Body of pancreas (tissue), 4 donors: ENCODE results near the gene SNRPA1. TPM values are rescaled to one million over a fixed set of nuclear protein-coding genes. Genes with fewer than 3 reads are reported as not detected.

Experiments
- ATAC-seq: fragments of 150-250 bp; one replicate; pipeline ENCODE4 v1.9.1; 2016
- DNase-seq, 4 donors: peaks; one replicate each; pipeline ENCODE4 v3.0.0-alpha.2; 2019
- H3K27ac ChIP-seq, 4 donors: fragments of 200-600 bp; sonication (generic); 1 replicate in 3 of 4; 2 replicates in 1 of 4; pipeline versions ENCODE4 v1.5.1 to v1.6.1; 2016 to 2019; ENCODE audit warnings: mild to moderate bottlenecking in 1 of 4, mixed read lengths in 1 of 4, moderate library complexity in 1 of 4
- H3K27me3 ChIP-seq, 2 donors: fragments of 200-600 bp; sonication (generic); one replicate each; pipeline ENCODE4 v1.6.0; 2016; ENCODE audit warnings: mild to moderate bottlenecking in 1 of 2
- H3K36me3 ChIP-seq, 2 donors: fragments of 200-600 bp; sonication (generic); replicated peaks in 1 of 2; 2 replicates each; pipeline ENCODE4 v1.5.1; 2016; ENCODE audit warnings: low read depth in 2 of 2; ENCODE audit not compliant: insufficient read depth in 1 of 2
- H3K4me1 ChIP-seq: fragments of 200-600 bp; sonication (generic); one replicate; pipeline ENCODE4 v1.6.0; 2016
- H3K4me3 ChIP-seq, 2 donors: fragments of 200-600 bp; sonication (generic); 1 replicate in 1 of 2; 2 replicates in 1 of 2; pipeline ENCODE4 v1.5.1; 2016 to 2019
- H3K9me3 ChIP-seq, 3 donors: fragments of 200-600 bp; sonication (generic); 1 replicate in 2 of 3; 2 replicates in 1 of 3; pipeline ENCODE4 v1.5.1; 2016
- CTCF ChIP-seq, 7 experiments: fragments of 450-650 bp in 4 of 7; fragments of 200-600 bp in 3 of 7; sonication (generic) in 3 of 7; IDR thresholded peaks; one replicate each; pipeline ENCODE4 v1.5.1; 2016 to 2019; ENCODE audit warnings: antibody characterized with exemption in 7 of 7
- POLR2A ChIP-seq, 3 donors: fragments of 450-650 bp; IDR thresholded peaks; one replicate each; pipeline ENCODE4 v1.6.1; 2016; ENCODE audit warnings: antibody characterized with exemption in 3 of 3, mild to moderate bottlenecking in 2 of 3
- WGBS, 2 donors: methylation state at CpG; one replicate each; pipeline ENCODE4 v1.1.5; 2017; 5-methylcytosine and 5-hydroxymethylcytosine counted together
- intact Hi-C: fragments of 100-400 bp; cut with DNase I; formaldehyde crosslinking; loops from one replicate; pipeline ENCODE4 v1.15.1; 2023
- total RNA-seq, 2 donors: library from RNA; depleted of rRNA; stranded (reverse); fragments of >200 nt; gene quantifications; one replicate each; pipeline ENCODE4 v1.1.0, GENCODE V29; 2016

SNRPA1 gene
- total RNA-seq, 2 donors from 2014 or later: 26.2 to 29.7 TPM

GRCh38 chr15:101320501-101321052 is 25.5 kb upstream of the SNRPA1 start:
- Histone ChIP-seq H3K27ac (no peak overlapping the region), H3K27me3 (no peaks in the 10 kb centered on the region), H3K4me3 (no peak overlapping the region), H3K9me3 (no peaks in the 10 kb centered on the region), H3K36me3 (no peaks in the 10 kb centered on the region), H3K4me1 (no peaks in the 10 kb centered on the region)
- peak in 1 of 3 donors; percentile 14 for TF ChIP-seq POLR2A (IDR thresholded peaks at IDR 0.05)
- peak in 2 of 7 experiments; percentile 9 to 20 for TF ChIP-seq CTCF (IDR thresholded peaks at IDR 0.05)
- DNase-seq: peak in 2 of 4 donors; percentile 10 to 55
- intact Hi-C loops: no loop called here
- no peak for ATAC-seq
- 59 to 70% methylated on average over 21 of the region's 21 CpGs for whole genome bisulfite sequencing, 2 donors

GRCh38 chr15:101318839-101319238 is 23.8 kb upstream of the SNRPA1 start:
- Histone ChIP-seq H3K9me3 (no peaks in the 10 kb centered on the region), H3K4me3 (no peak overlapping the region), H3K4me1 (no peaks in the 10 kb centered on the region), H3K27ac (no peak overlapping the region), H3K36me3 (no peaks in the 10 kb centered on the region), H3K27me3 (no peaks in the 10 kb centered on the region)
- intact Hi-C loops: no loop called here
- no peak for ATAC-seq
- 67% methylated on average over 7 of the region's 7 CpGs for WGBS, 2 donors
- DNase-seq: no peak
- no peak for TF ChIP-seq CTCF (IDR thresholded peaks at IDR 0.05)
- no peak for TF ChIP-seq POLR2A (IDR thresholded peaks at IDR 0.05)

- intact Hi-C loops: no loop called here
- no peaks in the 10 kb centered on the region for H3K27me3 ChIP-seq
- H3K4me1 ChIP-seq: no peaks in the 10 kb centered on the region
- ATAC-seq (no peak), DNase-seq (peak in 1 of 4 donors; percentile 4)
- H3K27ac ChIP-seq: no peak overlapping the region
- no peaks in the 10 kb centered on the region for H3K9me3 ChIP-seq
- no peak overlapping the region for H3K4me3 ChIP-seq
- no peaks in the 10 kb centered on the region for H3K36me3 ChIP-seq
- WGBS, 2 donors: 85 to 87% methylated on average over 20 of the region's 20 CpGs
- TF ChIP-seq CTCF (IDR thresholded peaks at IDR 0.05): no peak
Observed at GRCh38 chr15:101318147-101318819, 23.2 kb upstream of the SNRPA1 start.

- Histone ChIP-seq H3K4me3 (no peak overlapping the region), H3K9me3 (no peaks in the 10 kb centered on the region), H3K36me3 (no peaks in the 10 kb centered on the region), H3K27me3 (no peaks in the 10 kb centered on the region), H3K4me1 (no peaks in the 10 kb centered on the region), H3K27ac (no peak overlapping the region)
- intact Hi-C loops: no loop called here
- TF ChIP-seq CTCF (IDR thresholded peaks at IDR 0.05) (no peak), POLR2A (IDR thresholded peaks at IDR 0.05) (no peak)
- DNase-seq (no peak), ATAC-seq (no peak)
- WGBS, 2 donors: 84 to 86% methylated on average over 6 of the region's 6 CpGs
Observed at GRCh38 chr15:101317336-101317872, 22.4 kb upstream of the SNRPA1 start.
